ENCODE measurements around the gene CFAP126.

Gene CFAP126

DNA sequence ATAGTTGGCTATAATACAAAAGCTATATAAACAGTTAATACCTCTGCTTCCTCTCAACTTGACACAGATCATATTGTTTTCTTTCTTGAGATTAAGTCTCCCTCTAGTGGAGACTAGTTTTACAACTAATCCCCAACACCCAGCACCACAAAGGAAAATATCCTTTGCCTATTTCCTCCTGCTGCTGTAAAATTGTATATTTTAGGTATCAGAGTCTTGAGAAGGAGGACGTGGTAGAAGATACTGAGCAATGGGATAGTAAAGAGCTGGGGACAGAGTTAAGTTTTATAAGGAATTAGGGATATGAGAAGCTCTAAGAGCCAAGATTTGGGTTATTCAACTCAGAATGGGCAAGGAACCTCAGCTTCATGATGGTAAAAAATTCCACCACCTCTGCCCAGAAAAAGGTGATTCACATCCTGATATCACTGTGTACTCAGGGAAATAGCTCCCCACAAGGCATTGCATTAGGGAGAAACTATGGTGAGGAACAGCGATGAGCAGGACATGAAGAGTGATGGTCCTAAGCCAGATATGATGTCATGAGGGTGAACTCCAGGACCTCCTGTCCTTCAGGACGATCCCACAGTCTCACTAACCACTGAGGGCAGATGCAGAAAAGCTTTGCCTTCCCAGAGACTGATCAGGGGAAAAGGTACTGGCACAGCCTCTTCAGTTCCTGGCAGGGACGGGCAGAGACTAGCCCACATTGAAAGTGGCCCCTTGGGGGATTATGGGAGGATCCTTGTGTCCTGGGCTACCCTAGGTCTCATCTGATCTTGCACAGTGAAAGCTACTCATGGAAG is 14.7 kb upstream of the CFAP126 start:
- H3K4me1 ChIP-seq (ENCODE audit: control insufficient read depth in 2 of 2, insufficient read depth in 2 of 2, low read length in 2 of 2) = peaks cover 0 to 3% of the 10 kb centered on the region in 2 donors
- no peak overlapping the region for H3K4me3 ChIP-seq (ENCODE audit: low read length in 2 of 2)
- no peaks in the 10 kb centered on the region for H3K9me3 ChIP-seq (ENCODE audit: control insufficient read depth in 2 of 2, low read length in 2 of 2)
- H3K36me3 ChIP-seq (ENCODE audit: control insufficient read depth in 2 of 2, insufficient read depth in 2 of 2, low read length in 2 of 2) = no peaks in the 10 kb centered on the region
- H3K27ac ChIP-seq (ENCODE audit: low read depth in 2 of 2, low read length in 2 of 2) = no peak overlapping the region
- H3K9ac ChIP-seq (ENCODE audit: low read depth in 1 of 2, low read length in 2 of 2) = no peak overlapping the region
- H3K27me3 ChIP-seq (ENCODE audit: control insufficient read depth in 2 of 2, insufficient read depth in 2 of 2, low read length in 2 of 2) = no peaks in the 10 kb centered on the region

DNA sequence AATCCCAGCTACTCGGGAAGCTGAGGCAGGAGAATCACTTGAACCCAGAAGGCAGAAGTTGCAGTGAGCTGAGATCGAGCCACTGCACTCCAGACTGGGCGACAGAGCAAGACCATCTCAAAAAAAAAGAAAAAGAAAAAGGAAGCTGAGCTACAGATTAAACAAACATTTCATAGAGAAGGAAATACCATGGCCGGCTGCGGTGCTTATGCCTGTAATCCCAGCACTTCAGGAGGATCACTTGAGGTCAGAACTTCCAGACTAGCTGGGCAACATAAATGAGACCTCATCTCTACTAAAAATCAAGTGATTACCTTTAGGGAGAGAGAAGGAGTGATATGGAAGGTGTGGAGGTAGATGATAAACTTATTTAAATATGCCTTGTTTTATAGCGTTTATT is 14.0 kb upstream of the CFAP126 start:
- no peaks in the 10 kb centered on the region for H3K27me3 ChIP-seq (ENCODE audit: control insufficient read depth in 2 of 2, insufficient read depth in 2 of 2, low read length in 2 of 2)
- no peak overlapping the region for H3K27ac ChIP-seq (ENCODE audit: low read depth in 2 of 2, low read length in 2 of 2)
- H3K4me1 ChIP-seq (ENCODE audit: control insufficient read depth in 2 of 2, insufficient read depth in 2 of 2, low read length in 2 of 2) = peaks cover 0 to 3% of the 10 kb centered on the region in 2 donors
- no peaks in the 10 kb centered on the region for H3K36me3 ChIP-seq (ENCODE audit: control insufficient read depth in 2 of 2, insufficient read depth in 2 of 2, low read length in 2 of 2)
- H3K4me3 ChIP-seq (ENCODE audit: low read length in 2 of 2) = no peak overlapping the region
- no peaks in the 10 kb centered on the region for H3K9me3 ChIP-seq (ENCODE audit: control insufficient read depth in 2 of 2, low read length in 2 of 2)
- H3K9ac ChIP-seq (ENCODE audit: low read depth in 1 of 2, low read length in 2 of 2) = no peak overlapping the region

DNA sequence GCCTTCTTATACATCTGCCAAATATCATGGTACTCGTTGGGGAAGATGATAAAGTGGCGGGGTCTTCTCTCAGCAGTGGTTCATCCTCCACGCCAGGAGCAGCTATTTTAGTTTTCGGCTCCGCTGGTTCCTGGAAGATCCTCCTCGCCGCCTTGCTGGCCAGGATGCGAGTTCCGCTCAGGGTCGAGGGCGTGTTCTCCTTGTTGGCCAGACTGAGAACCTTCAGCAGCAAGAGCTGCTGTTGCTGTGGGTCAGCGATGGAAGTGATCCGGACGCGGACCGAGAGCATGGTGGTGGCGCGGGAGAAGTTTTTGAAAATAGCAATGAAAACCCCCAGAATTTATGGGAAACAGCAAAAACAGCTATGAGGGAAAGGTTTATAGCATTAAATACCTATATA is 11.4 kb upstream of the CFAP126 start:
- H3K4me1 ChIP-seq (ENCODE audit: control insufficient read depth in 2 of 2, insufficient read depth in 2 of 2, low read length in 2 of 2) = peaks cover 0 to 3% of the 10 kb centered on the region in 2 donors
- no peaks in the 10 kb centered on the region for H3K27me3 ChIP-seq (ENCODE audit: control insufficient read depth in 2 of 2, insufficient read depth in 2 of 2, low read length in 2 of 2)
- no peaks in the 10 kb centered on the region for H3K36me3 ChIP-seq (ENCODE audit: control insufficient read depth in 2 of 2, insufficient read depth in 2 of 2, low read length in 2 of 2)
- H3K9me3 ChIP-seq (ENCODE audit: control insufficient read depth in 2 of 2, low read length in 2 of 2) = no peaks in the 10 kb centered on the region
- H3K27ac ChIP-seq (ENCODE audit: low read depth in 2 of 2, low read length in 2 of 2) = no peak overlapping the region
- no peak overlapping the region for H3K9ac ChIP-seq (ENCODE audit: low read depth in 1 of 2, low read length in 2 of 2)
- H3K4me3 ChIP-seq (ENCODE audit: low read length in 2 of 2) = no peak overlapping the region

DNA sequence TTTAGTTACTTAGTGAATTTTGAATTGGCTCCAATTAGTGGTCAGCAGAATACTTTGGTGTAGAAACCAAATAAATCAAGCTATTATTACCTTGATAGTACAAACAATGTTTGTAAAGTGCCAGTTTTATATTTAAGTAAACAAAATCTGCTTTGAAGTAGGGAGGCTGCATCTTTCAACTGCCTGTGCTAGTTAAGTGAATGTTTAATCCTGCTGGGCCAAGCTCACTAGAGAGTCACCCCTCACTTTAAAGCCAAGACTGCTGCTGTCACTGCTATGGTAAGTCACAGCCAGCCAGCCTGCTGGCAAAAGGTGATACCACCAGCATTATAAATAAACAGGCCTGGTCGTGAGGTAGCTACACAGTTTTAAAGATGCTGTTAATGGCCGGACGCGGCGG is 10.3 kb upstream of the CFAP126 start:
- no peak overlapping the region for H3K9ac ChIP-seq (ENCODE audit: low read depth in 1 of 2, low read length in 2 of 2)
- H3K4me3 ChIP-seq (ENCODE audit: low read length in 2 of 2) = no peak overlapping the region
- no peak overlapping the region for H3K27ac ChIP-seq (ENCODE audit: low read depth in 2 of 2, low read length in 2 of 2)
- peaks cover 0 to 3% of the 10 kb centered on the region in 2 donors for H3K4me1 ChIP-seq (ENCODE audit: control insufficient read depth in 2 of 2, insufficient read depth in 2 of 2, low read length in 2 of 2)
- no peaks in the 10 kb centered on the region for H3K36me3 ChIP-seq (ENCODE audit: control insufficient read depth in 2 of 2, insufficient read depth in 2 of 2, low read length in 2 of 2)
- no peaks in the 10 kb centered on the region for H3K9me3 ChIP-seq (ENCODE audit: control insufficient read depth in 2 of 2, low read length in 2 of 2)
- no peaks in the 10 kb centered on the region for H3K27me3 ChIP-seq (ENCODE audit: control insufficient read depth in 2 of 2, insufficient read depth in 2 of 2, low read length in 2 of 2)

DNA sequence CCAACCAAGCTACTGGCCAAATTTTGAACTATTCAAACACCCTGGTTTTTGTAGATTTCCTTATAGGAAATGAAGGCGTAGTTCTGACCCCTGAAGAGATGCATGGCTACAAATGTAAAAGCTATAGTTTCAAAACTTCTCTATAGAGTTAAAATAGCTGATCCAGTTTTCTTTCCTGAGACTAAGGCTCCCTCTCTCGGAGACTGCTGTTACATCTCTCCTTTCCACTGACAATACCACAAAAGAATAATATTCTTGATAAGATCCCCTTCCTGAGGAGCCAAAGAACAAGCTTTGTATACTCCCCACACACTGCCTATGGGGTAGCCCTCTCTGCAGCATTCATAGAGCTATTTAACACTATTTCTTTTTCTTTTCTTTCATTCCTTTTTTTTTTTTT is 6.7 kb upstream of the CFAP126 start:
- H3K27ac ChIP-seq (ENCODE audit: low read depth in 2 of 2, low read length in 2 of 2) = no peak overlapping the region
- no peaks in the 10 kb centered on the region for H3K9me3 ChIP-seq (ENCODE audit: control insufficient read depth in 2 of 2, low read length in 2 of 2)
- H3K4me3 ChIP-seq (ENCODE audit: low read length in 2 of 2) = no peak overlapping the region
- no peaks in the 10 kb centered on the region for H3K4me1 ChIP-seq (ENCODE audit: control insufficient read depth in 2 of 2, insufficient read depth in 2 of 2, low read length in 2 of 2)
- H3K36me3 ChIP-seq (ENCODE audit: control insufficient read depth in 2 of 2, insufficient read depth in 2 of 2, low read length in 2 of 2) = no peaks in the 10 kb centered on the region
- no peaks in the 10 kb centered on the region for H3K27me3 ChIP-seq (ENCODE audit: control insufficient read depth in 2 of 2, insufficient read depth in 2 of 2, low read length in 2 of 2)
- no peak overlapping the region for H3K9ac ChIP-seq (ENCODE audit: low read depth in 1 of 2, low read length in 2 of 2)

DNA sequence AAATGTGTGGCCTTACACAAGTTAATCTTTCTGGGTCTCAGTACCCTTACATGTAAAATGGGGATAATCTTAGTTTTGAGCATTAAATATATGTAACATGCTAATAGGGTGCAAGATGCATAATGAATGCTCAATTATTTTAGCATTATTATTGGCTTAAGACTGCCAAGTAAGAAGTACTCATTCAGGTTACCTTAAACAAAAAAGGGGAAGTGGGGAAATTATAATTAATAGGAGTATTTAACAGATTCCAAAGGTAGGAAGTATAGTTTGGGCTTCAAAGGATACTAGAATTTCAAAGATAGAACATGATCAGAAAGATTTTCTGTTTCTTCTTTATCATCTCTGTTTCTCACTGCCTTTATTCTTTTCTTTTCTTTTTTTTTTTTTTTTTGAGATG is 5.8 kb upstream of the CFAP126 start:
- Histone ChIP-seq H3K9ac (ENCODE audit: low read depth in 1 of 2, low read length in 2 of 2) (no peak overlapping the region), H3K27ac (ENCODE audit: low read depth in 2 of 2, low read length in 2 of 2) (no peak overlapping the region), H3K9me3 (ENCODE audit: control insufficient read depth in 2 of 2, low read length in 2 of 2) (no peaks in the 10 kb centered on the region), H3K4me1 (ENCODE audit: control insufficient read depth in 2 of 2, insufficient read depth in 2 of 2, low read length in 2 of 2) (no peaks in the 10 kb centered on the region), H3K4me3 (ENCODE audit: low read length in 2 of 2) (no peak overlapping the region), H3K27me3 (ENCODE audit: control insufficient read depth in 2 of 2, insufficient read depth in 2 of 2, low read length in 2 of 2) (no peaks in the 10 kb centered on the region), H3K36me3 (ENCODE audit: control insufficient read depth in 2 of 2, insufficient read depth in 2 of 2, low read length in 2 of 2) (no peaks in the 10 kb centered on the region)

DNA sequence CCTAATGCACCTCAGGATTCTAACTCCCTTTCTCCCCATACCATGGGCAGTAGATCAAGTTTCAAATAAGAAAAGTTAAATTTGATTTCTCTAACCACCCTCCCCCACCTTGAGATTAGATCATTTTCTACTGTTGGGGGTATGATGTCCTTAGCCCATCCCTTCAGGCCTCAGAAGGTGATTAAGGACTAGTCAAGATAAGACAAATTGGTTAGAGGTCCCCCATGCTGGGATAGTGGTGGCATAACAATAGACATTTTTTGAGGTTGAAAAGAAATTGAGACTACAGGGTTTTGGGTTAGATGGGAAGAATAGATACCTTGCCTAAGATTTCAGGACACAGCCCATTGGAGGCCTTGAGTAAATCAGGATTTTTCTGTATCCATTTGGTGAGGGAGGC is 2.5 kb downstream of the CFAP126 start:
- Histone ChIP-seq H3K27me3 (ENCODE audit: control insufficient read depth in 2 of 2, insufficient read depth in 2 of 2, low read length in 2 of 2) (no peaks in the 10 kb centered on the region), H3K36me3 (ENCODE audit: control insufficient read depth in 2 of 2, insufficient read depth in 2 of 2, low read length in 2 of 2) (peaks cover 8 to 21% of the 10 kb centered on the region in 2 donors), H3K27ac (ENCODE audit: low read depth in 2 of 2, low read length in 2 of 2) (no peak overlapping the region), H3K9ac (ENCODE audit: low read depth in 1 of 2, low read length in 2 of 2) (no peak overlapping the region), H3K9me3 (ENCODE audit: control insufficient read depth in 2 of 2, low read length in 2 of 2) (no peaks in the 10 kb centered on the region), H3K4me3 (ENCODE audit: low read length in 2 of 2) (no peak overlapping the region), H3K4me1 (ENCODE audit: control insufficient read depth in 2 of 2, insufficient read depth in 2 of 2, low read length in 2 of 2) (no peaks in the 10 kb centered on the region)

DNA sequence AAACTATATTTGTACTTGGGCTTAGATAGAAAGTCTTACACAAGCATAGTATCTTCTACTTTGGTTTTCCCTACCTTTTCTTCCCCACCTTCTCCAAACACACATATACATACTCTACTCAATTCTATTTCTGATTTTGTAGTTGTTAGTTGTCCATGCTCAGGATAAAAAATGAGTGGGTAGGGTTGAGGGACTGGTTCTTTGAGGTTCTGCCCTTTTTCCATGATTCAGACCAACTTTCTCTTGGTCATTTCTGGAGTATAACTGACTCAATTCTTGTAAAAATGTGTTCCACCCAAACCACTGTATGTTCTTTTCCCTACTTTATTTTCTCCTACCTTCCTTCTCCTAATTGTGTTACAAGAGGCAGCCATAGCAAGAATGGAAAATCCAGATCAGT is 3.3 kb downstream of the CFAP126 start:
- peaks cover 8 to 21% of the 10 kb centered on the region in 2 donors for H3K36me3 ChIP-seq (ENCODE audit: control insufficient read depth in 2 of 2, insufficient read depth in 2 of 2, low read length in 2 of 2)
- H3K27ac ChIP-seq (ENCODE audit: low read depth in 2 of 2, low read length in 2 of 2) = no peak overlapping the region
- no peak overlapping the region for H3K9ac ChIP-seq (ENCODE audit: low read depth in 1 of 2, low read length in 2 of 2)
- H3K4me1 ChIP-seq (ENCODE audit: control insufficient read depth in 2 of 2, insufficient read depth in 2 of 2, low read length in 2 of 2) = no peaks in the 10 kb centered on the region
- H3K27me3 ChIP-seq (ENCODE audit: control insufficient read depth in 2 of 2, insufficient read depth in 2 of 2, low read length in 2 of 2) = no peaks in the 10 kb centered on the region
- no peak overlapping the region for H3K4me3 ChIP-seq (ENCODE audit: low read length in 2 of 2)
- no peaks in the 10 kb centered on the region for H3K9me3 ChIP-seq (ENCODE audit: control insufficient read depth in 2 of 2, low read length in 2 of 2)

DNA sequence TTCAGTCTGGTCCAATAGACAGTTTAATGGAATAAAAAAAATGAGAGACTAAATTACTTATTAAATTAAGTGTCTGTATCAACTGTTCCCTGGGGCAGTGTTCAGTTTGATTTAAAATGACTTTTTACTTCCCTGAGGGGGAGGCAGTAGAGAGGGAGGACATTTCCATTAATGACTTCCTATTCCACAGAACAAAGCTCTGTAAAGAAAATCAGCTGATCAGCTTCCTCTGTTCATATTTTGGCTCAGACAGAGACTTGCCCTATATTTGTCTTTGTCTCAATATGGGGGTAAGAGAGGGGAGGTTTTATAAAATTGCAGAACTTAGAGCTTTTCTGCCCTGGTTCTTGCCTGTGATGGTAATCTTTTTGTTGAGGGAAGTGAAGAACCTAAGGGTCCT is 8.4 kb downstream of the CFAP126 start:
- H3K4me3 ChIP-seq (ENCODE audit: low read length in 2 of 2) = no peak overlapping the region
- H3K36me3 ChIP-seq (ENCODE audit: control insufficient read depth in 2 of 2, insufficient read depth in 2 of 2, low read length in 2 of 2) = peaks cover 3 to 12% of the 10 kb centered on the region in 2 donors
- no peaks in the 10 kb centered on the region for H3K27me3 ChIP-seq (ENCODE audit: control insufficient read depth in 2 of 2, insufficient read depth in 2 of 2, low read length in 2 of 2)
- H3K9me3 ChIP-seq (ENCODE audit: control insufficient read depth in 2 of 2, low read length in 2 of 2) = no peaks in the 10 kb centered on the region
- no peak overlapping the region for H3K27ac ChIP-seq (ENCODE audit: low read depth in 2 of 2, low read length in 2 of 2)
- H3K9ac ChIP-seq (ENCODE audit: low read depth in 1 of 2, low read length in 2 of 2) = no peak overlapping the region
- H3K4me1 ChIP-seq (ENCODE audit: control insufficient read depth in 2 of 2, insufficient read depth in 2 of 2, low read length in 2 of 2) = no peaks in the 10 kb centered on the region

DNA sequence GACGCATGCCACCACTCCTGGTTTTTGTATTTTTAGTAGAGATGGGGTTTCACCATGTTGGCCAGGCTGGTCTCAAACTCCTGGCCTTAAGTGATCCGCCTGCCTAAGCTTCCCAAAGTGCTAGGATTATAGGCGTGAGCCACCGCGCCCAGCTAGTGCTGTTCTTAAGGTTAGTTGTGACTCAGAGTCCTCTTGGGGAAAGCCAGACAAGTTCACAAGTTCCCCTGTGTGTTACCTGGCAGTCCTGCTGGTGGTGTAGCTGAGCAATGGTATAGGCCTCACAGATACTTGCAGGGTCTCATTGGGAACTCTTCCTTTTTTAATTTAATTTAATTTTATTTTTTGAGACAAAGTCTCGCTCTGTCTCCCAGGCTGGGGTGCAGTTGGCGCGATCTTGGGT is 10.6 kb downstream of the CFAP126 start:
- Histone ChIP-seq H3K36me3 (ENCODE audit: control insufficient read depth in 2 of 2, insufficient read depth in 2 of 2, low read length in 2 of 2) (peaks cover 0 to 1% of the 10 kb centered on the region in 2 donors), H3K27me3 (ENCODE audit: control insufficient read depth in 2 of 2, insufficient read depth in 2 of 2, low read length in 2 of 2) (no peaks in the 10 kb centered on the region), H3K9me3 (ENCODE audit: control insufficient read depth in 2 of 2, low read length in 2 of 2) (no peaks in the 10 kb centered on the region), H3K4me1 (ENCODE audit: control insufficient read depth in 2 of 2, insufficient read depth in 2 of 2, low read length in 2 of 2) (no peaks in the 10 kb centered on the region), H3K9ac (ENCODE audit: low read depth in 1 of 2, low read length in 2 of 2) (no peak overlapping the region), H3K27ac (ENCODE audit: low read depth in 2 of 2, low read length in 2 of 2) (no peak overlapping the region), H3K4me3 (ENCODE audit: low read length in 2 of 2) (no peak overlapping the region)
